Trophoblast cell (in vitro differentiated cells and primary cell): ENCODE measurements around the gene C10orf90.

Experiments used
- DNase-seq, 2 donors: peaks; one replicate each; pipeline ENCODE4 v3.0.0-alpha.2; 2016
- H2AFZ ChIP-seq: 2 replicates; pipeline ENCODE4 v1.6.1; 2013; ENCODE audit warnings: low read length, moderate library complexity, mild to moderate bottlenecking; ENCODE audit not compliant: insufficient read depth, poor library complexity
- H2AK5ac ChIP-seq: 2 replicates; pipeline ENCODE4 v1.6.1; 2013; ENCODE audit warnings: mild to moderate bottlenecking, low read length
- H2BK120ac ChIP-seq: 2 replicates; pipeline ENCODE4 v1.6.1; 2013; ENCODE audit warnings: low read length, mild to moderate bottlenecking, moderate library complexity; ENCODE audit not compliant: insufficient read depth, poor library complexity
- H2BK12ac ChIP-seq: 2 replicates; pipeline ENCODE4 v1.6.1; 2013; ENCODE audit warnings: mild to moderate bottlenecking, low read length, moderate library complexity
- H2BK5ac ChIP-seq: 2 replicates; pipeline ENCODE4 v1.6.1; 2013; ENCODE audit warnings: low read length, low read depth, moderate library complexity, mild to moderate bottlenecking; ENCODE audit not compliant: poor library complexity
- H3K14ac ChIP-seq: 2 replicates; pipeline ENCODE4 v1.6.1; 2013; ENCODE audit warnings: mild to moderate bottlenecking, low read length
- H3K18ac ChIP-seq: 2 replicates; pipeline ENCODE4 v1.6.1; 2013; ENCODE audit warnings: mild to moderate bottlenecking, low read length
- H3K23ac ChIP-seq: 2 replicates; pipeline ENCODE4 v1.6.1; 2013; ENCODE audit warnings: low read length
- H3K27ac ChIP-seq: 2 replicates; pipeline ENCODE4 v1.5.1; 2013; ENCODE audit warnings: low read depth, mild to moderate bottlenecking, inconsistent platforms, low read length, moderate library complexity
- H3K27me3 ChIP-seq: 2 replicates; pipeline ENCODE4 v1.6.1; 2013; ENCODE audit warnings: inconsistent platforms, mild to moderate bottlenecking, low read length, moderate library complexity; ENCODE audit not compliant: insufficient read depth
- H3K36me3 ChIP-seq, 2 experiments: 1 replicate in 1 of 2; 2 replicates in 1 of 2; pipeline ENCODE4 v1.6.1; 2013; ENCODE audit warnings: low read length in 2 of 2, mild to moderate bottlenecking in 2 of 2, moderate library complexity in 1 of 2; ENCODE audit not compliant: insufficient read depth in 2 of 2, control insufficient read depth in 1 of 2
- H3K4ac ChIP-seq: 2 replicates; pipeline ENCODE4 v1.6.1; 2013; ENCODE audit warnings: low read depth, mild to moderate bottlenecking, low read length, moderate library complexity
- H3K4me1 ChIP-seq, 2 experiments: 1 replicate in 1 of 2; 2 replicates in 1 of 2; pipeline ENCODE4 v1.6.1; 2013; ENCODE audit warnings: low read length in 2 of 2, mild to moderate bottlenecking in 2 of 2, moderate library complexity in 1 of 2; ENCODE audit not compliant: insufficient read depth in 2 of 2, control insufficient read depth in 1 of 2
- H3K4me2 ChIP-seq: 2 replicates; pipeline ENCODE4 v1.6.1; 2013; ENCODE audit warnings: inconsistent platforms, mild to moderate bottlenecking, low read length, moderate library complexity
- H3K4me3 ChIP-seq: 2 replicates; pipeline ENCODE4 v1.5.1; 2013; ENCODE audit warnings: mild to moderate bottlenecking, low read depth, low read length, inconsistent platforms
- H3K79me1 ChIP-seq: one replicate; pipeline ENCODE4 v1.6.1; 2013; ENCODE audit warnings: low read length
- H3K79me2 ChIP-seq: 2 replicates; pipeline ENCODE4 v1.6.1; 2013; ENCODE audit warnings: low read length, mild to moderate bottlenecking; ENCODE audit not compliant: control insufficient read depth, insufficient read depth, poor library complexity
- H3K9ac ChIP-seq: 2 replicates; pipeline ENCODE4 v1.6.1; 2013; ENCODE audit warnings: mild to moderate bottlenecking, low read length
- H3K9me3 ChIP-seq: 2 replicates; pipeline ENCODE4 v1.6.1; 2013; ENCODE audit warnings: low read depth, mild to moderate bottlenecking, control low read depth, inconsistent platforms, low read length; ENCODE audit not compliant: insufficient read depth
- H4K12ac ChIP-seq: 2 replicates; pipeline ENCODE4 v1.6.1; 2013; ENCODE audit warnings: low read depth, mild to moderate bottlenecking, low read length, moderate library complexity
- H4K8ac ChIP-seq: 2 replicates; pipeline ENCODE4 v1.6.1; 2013; ENCODE audit warnings: low read depth, mild to moderate bottlenecking, low read length, moderate library complexity
- H4K91ac ChIP-seq: one replicate; pipeline ENCODE4 v1.6.1; 2013; ENCODE audit warnings: low read depth, mild to moderate bottlenecking, low read length, moderate library complexity
- WGBS: extraction: QIAGEN DNeasy Blood & Tissue Kit; methylation state at CpG from one replicate; pipeline ENCODE4 v1.1.7; 2013; ENCODE audit warnings: missing lambda C conversion rate; ENCODE audit not compliant: insufficient read length, insufficient coverage; ENCODE audit errors: extremely low coverage; 5-methylcytosine and 5-hydroxymethylcytosine counted together

C10orf90 gene

GRCh38 chr10:126685756-126686155, 15.3 kb upstream of the C10orf90 start:
- no peak overlapping the region for H2AK5ac ChIP-seq
- no peak overlapping the region for H3K4ac ChIP-seq
- H3K4me3 ChIP-seq: no peak overlapping the region
- H3K4me1 ChIP-seq: peaks cover 5 to 15% of the 10 kb centered on the region in 2 experiments
- no peaks in the 10 kb centered on the region for H3K36me3 ChIP-seq
- no peak overlapping the region for H2BK120ac ChIP-seq
- H3K4me2 ChIP-seq: no peak overlapping the region
- no peak overlapping the region for H4K8ac ChIP-seq
- no peak overlapping the region for H2BK12ac ChIP-seq
- H3K18ac ChIP-seq: no peak overlapping the region
- peaks cover 6% of the 10 kb centered on the region for H3K79me1 ChIP-seq
- DNase-seq: no peak
- H2BK5ac ChIP-seq: no peak overlapping the region
- H3K79me2 ChIP-seq: no peaks in the 10 kb centered on the region
- H3K14ac ChIP-seq: no peak overlapping the region
- H2AFZ ChIP-seq: no peak overlapping the region
- no peak overlapping the region for H3K27ac ChIP-seq
- no peaks in the 10 kb centered on the region for H3K27me3 ChIP-seq
- no peak overlapping the region for H3K23ac ChIP-seq
- WGBS: no CpG with 5 or more reads among the region's 4 CpGs
- peaks cover 1% of the 10 kb centered on the region for H3K9me3 ChIP-seq
- no peak overlapping the region for H3K9ac ChIP-seq
- H4K91ac ChIP-seq: no peak overlapping the region
- no peak overlapping the region for H4K12ac ChIP-seq

- Histone ChIP-seq H3K27me3 (no peaks in the 10 kb centered on the region), H2AK5ac (no peak overlapping the region), H3K79me2 (no peaks in the 10 kb centered on the region), H3K9me3 (peaks cover 1% of the 10 kb centered on the region), H3K79me1 (peaks cover 6% of the 10 kb centered on the region), H3K27ac (no peak overlapping the region), H2AFZ (no peak overlapping the region), H3K18ac (no peak overlapping the region), H3K9ac (no peak overlapping the region), H3K4me3 (no peak overlapping the region), H2BK5ac (no peak overlapping the region), H3K4ac (no peak overlapping the region), H4K91ac (no peak overlapping the region), H3K14ac (no peak overlapping the region), H2BK12ac (no peak overlapping the region), H2BK120ac (no peak overlapping the region), H3K4me2 (no peak overlapping the region), H3K23ac (no peak overlapping the region), H4K8ac (no peak overlapping the region), H4K12ac (no peak overlapping the region), H3K36me3 (no peaks in the 10 kb centered on the region), H3K4me1 (peaks cover 5 to 15% of the 10 kb centered on the region in 2 experiments)
- no CpG with 5 or more reads among the region's 3 CpGs for WGBS
- DNase-seq: peak; percentile 10 to 57
Measured at GRCh38 chr10:126684171-126684745, 13.8 kb upstream of the C10orf90 start.

- no peaks in the 10 kb centered on the region for H3K79me2 ChIP-seq
- H3K23ac ChIP-seq: no peak overlapping the region
- no peak overlapping the region for H3K27ac ChIP-seq
- H2BK120ac ChIP-seq: no peak overlapping the region
- H2AFZ ChIP-seq: no peak overlapping the region
- no peak overlapping the region for H2BK12ac ChIP-seq
- H3K27me3 ChIP-seq: no peaks in the 10 kb centered on the region
- no peaks in the 10 kb centered on the region for H3K36me3 ChIP-seq
- no peak for DNase-seq
- peaks cover 5 to 15% of the 10 kb centered on the region in 2 experiments for H3K4me1 ChIP-seq
- no peak overlapping the region for H3K14ac ChIP-seq
- H4K8ac ChIP-seq: no peak overlapping the region
- no CpG with 5 or more reads among the region's 1 CpG for WGBS
- H3K4me3 ChIP-seq: no peak overlapping the region
- no peak overlapping the region for H2BK5ac ChIP-seq
- no peak overlapping the region for H2AK5ac ChIP-seq
- no peak overlapping the region for H4K12ac ChIP-seq
- no peak overlapping the region for H4K91ac ChIP-seq
- peaks cover 6% of the 10 kb centered on the region for H3K79me1 ChIP-seq
- peaks cover 1% of the 10 kb centered on the region for H3K9me3 ChIP-seq
- no peak overlapping the region for H3K18ac ChIP-seq
- H3K9ac ChIP-seq: no peak overlapping the region
- H3K4ac ChIP-seq: no peak overlapping the region
- no peak overlapping the region for H3K4me2 ChIP-seq
Measured at GRCh38 chr10:126683466-126683865, 13.0 kb upstream of the C10orf90 start.

- Histone ChIP-seq H3K4me3 (no peak overlapping the region), H4K8ac (no peak overlapping the region), H2BK12ac (no peak overlapping the region), H3K4me1 (no peaks in the 10 kb centered on the region), H2BK120ac (no peak overlapping the region), H3K9me3 (peaks cover 3% of the 10 kb centered on the region), H3K14ac (no peak overlapping the region), H3K27ac (no peak overlapping the region), H4K91ac (no peak overlapping the region), H3K9ac (no peak overlapping the region), H3K4ac (no peak overlapping the region), H2AFZ (no peak overlapping the region), H3K27me3 (no peaks in the 10 kb centered on the region), H3K36me3 (no peaks in the 10 kb centered on the region), H3K4me2 (no peak overlapping the region), H2AK5ac (no peak overlapping the region), H3K18ac (no peak overlapping the region), H3K23ac (no peak overlapping the region), H2BK5ac (no peak overlapping the region), H3K79me1 (no peaks in the 10 kb centered on the region), H4K12ac (no peak overlapping the region), H3K79me2 (no peaks in the 10 kb centered on the region)
- no peak for DNase-seq
- no CpG with 5 or more reads among the region's 7 CpGs for WGBS
Measured at GRCh38 chr10:126675656-126676438, 5.4 kb upstream of the C10orf90 start.
